IPS-NIHi11 (cell line): ENCODE data around the gene TOMM7.

Source experiments
- DNase-seq: peaks from one replicate; pipeline ENCODE4 v3.0.0; 2012; ENCODE audit warnings: mixed read lengths, low spot score

The TOMM7 gene

DNA sequence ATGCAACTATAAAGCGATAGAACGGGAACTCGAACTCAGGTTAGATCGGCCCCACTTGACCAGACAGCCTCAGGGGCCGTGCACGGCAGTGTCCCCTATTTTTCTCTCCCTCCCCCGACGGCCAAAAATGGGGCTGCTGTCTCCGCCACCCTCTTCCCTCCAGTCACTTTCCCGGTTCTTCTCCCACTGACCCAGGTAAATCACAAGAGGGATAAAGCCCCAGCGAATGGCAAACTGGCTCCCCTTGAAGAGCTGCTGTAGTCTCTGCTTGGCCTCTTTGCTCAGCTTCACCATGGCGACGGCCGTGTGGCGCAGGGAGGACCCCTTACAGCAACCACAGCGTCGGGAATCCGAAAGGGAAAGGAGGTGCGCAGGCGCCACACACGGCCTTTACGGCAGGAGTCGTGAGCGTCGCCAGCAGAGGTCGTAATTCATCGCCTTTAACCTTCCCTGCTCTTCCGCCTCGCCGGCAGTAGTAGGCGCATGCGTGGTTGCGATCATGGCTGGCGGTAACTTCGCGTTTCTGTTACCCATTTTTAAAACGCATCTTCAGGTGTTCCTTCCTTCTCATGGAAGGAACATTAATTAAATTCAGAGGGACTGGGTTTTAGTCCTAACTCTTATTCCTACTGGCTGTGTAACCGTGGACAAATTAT lies at the start of gene TOMM7:
Gene TOMM7, minus strand, starts transcription at position 364 of the 656 bp plus-strand sequence. Its CDS starts 70 bp downstream, at position 294.
- DNase-seq: peak; percentile 98

DNA sequence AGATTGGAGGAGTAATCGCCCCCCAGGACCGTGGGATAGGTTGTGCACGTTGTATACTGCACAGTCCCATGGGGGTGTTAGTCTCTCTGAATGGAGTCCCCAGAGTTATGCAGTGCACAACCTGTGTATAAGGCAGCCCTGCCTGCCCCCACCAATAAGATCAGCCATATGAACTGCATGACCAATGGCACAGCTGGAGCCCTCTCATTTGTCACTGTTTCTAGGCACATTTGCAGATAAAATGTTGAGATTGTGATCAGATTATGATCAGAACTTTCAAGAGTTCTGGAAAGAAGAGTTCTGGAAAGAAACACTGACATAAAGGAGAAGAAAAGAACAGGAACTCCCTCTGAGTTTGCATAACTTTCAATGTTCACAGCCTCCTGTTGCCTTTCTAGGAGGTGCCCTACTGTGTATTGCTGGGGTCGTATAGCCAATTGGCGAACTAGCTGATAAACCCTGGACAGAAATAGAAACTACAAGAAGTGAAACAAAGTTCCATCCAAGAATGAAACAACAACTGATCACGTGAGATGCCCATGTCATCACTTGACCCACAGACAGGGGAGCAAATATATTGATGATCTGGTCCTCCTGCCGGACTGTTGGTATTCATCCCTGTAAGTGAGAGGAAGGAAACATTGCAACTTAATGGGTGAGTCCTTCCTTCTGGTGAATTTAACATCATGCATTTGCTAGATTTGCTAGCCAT lies 49.6 kb upstream of the TOMM7 start:
- DNase-seq: no peak

DNA sequence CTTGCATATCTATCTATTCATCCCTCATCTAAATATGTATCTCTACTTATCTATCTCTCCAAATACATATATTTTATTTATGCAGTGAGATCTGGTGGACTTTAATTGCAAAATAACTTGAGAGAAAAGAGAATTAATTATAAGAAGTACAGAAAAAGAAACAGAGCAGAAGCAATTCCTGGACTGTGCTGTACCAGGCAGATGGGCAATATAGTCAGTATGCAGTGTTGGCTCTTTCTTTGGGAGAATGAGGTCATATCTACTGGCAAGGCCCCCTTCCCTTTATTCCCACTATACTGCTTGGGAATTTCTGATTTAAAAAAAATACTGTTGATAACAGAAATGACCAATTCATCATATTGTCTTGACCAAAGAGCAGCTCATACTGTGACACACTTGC lies 49.0 kb upstream of the TOMM7 start:
- no peak for DNase-seq

DNA sequence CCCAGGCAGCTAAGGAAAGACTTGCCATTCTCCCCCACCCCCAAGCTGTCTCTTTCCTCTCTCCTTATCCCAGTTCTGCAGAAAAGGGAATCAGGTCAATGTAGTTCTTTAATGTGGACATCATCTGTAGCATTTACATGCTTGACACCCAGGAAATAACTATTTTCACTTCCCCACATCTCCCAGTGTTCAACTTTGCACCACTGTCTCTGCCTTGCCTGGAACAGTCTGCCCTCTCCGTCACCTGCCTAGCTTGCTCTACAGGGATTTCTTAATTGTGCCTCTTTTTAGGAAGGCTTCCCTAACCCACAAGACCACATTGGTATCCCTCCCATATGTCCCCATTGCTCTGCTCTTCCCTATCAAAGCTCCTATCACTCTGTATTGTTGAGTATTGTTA lies 45.9 kb upstream of the TOMM7 start:
- DNase-seq: no peak

DNA sequence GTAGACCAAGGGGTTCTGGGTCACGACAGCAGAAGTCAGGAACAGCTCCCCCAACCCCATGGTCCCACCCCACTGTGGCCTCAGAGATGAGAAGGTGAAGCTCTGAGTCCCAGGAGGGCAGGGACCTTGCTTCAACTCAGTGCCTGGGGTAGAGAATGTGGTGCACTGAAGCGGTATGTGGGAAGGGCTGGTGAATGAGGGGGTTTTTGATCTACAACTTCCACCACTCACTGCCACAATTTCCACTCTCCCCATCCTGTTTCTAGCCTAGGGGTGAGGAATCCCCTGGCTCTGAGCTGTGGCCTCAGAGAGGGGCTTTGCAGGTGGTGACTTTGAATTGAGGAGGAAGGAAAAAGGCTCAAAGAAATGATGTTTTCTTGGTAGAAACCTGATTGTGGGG lies 44.9 kb upstream of the TOMM7 start:
- DNase-seq: no peak

DNA sequence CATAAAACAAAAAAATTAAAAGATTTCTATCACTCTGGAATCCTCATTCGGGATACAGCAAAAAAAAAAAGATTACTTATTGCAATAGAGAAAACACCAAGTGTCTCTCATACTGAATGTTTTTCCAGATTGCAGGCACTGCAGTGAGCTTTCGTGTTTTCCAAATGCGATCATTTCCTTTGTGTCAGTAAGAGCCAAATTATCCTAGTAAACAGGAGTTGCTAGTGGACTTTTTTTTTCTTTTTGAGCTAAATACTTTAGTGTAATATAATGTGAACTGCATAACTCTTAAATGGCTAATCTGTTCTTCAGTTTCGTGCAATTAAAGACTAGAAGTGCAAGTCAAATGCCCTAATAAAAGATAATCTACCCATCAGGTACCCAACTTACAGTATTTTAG lies 44.4 kb upstream of the TOMM7 start:
- no peak for DNase-seq

DNA sequence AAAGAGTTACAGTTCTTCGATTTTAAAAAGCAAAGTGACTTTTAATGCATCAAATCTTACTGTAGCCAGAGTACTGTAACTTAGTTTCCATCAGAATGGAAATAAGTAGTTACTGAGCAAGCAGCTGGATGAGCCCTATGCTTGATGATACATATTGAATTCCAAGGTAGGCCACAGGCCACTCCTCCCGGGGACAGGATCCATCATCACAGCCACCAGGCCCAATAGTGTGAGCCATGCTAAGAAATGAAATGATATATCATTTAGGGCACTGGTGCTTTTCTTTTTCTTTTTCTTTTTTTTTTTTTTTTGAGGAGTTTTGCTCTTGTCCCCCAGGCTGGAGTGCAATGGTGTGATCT lies 42.9 kb upstream of the TOMM7 start:
- DNase-seq: no peak

DNA sequence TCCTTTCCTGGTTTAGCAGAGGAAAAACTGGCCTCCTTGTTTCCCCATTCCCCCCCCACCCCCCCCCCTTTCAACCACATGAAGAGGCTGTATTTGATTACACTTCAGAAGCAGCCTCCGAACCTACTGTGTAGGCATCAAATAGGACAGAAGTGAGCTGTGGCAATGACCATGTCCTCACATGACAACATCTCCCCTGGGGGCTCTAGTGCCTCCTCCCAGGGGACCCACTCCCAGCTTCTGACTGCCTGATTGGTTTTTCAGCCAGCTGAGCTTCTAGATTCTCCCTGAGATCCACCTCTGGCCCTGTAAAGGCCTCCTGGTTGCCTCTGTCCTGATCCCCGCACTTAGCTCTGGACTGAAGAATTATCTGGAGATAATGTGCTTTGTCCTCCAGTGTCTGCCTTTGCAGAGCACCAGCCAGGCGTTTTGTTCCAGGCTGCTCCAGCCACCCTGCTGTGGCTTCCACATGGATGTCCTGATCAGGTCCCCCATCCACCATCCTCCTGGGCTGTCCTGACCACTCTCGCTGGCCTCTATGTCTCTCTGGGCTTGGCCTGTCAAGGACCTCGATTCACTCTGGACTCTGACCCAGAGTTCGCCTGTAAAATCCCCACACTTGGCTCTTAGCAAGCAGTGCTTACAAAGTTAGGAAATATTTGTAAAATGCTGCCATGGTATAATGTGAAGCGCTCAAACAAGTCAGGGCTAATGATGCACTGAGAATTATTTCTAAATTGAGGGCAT lies 42.4 kb upstream of the TOMM7 start:
- DNase-seq: no peak

DNA sequence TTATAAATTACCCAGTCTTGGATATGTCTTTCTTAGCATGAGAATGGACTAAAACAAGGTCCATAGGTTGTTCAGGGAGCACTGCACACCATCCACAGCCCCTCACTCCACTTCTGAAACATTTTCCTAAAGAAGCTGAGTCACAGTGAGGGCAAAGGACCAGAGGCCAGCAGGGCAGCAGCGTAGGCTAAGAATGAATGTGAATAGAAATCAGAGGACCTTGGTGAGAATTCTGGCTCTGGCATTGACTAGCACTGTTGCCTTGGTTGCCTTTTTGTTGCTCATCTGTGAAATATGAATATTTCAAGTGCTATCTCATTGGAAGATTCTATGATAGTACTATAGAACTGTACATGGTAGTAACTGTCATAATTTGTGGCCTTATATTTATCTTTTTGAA lies 41.7 kb upstream of the TOMM7 start:
- DNase-seq: no peak

DNA sequence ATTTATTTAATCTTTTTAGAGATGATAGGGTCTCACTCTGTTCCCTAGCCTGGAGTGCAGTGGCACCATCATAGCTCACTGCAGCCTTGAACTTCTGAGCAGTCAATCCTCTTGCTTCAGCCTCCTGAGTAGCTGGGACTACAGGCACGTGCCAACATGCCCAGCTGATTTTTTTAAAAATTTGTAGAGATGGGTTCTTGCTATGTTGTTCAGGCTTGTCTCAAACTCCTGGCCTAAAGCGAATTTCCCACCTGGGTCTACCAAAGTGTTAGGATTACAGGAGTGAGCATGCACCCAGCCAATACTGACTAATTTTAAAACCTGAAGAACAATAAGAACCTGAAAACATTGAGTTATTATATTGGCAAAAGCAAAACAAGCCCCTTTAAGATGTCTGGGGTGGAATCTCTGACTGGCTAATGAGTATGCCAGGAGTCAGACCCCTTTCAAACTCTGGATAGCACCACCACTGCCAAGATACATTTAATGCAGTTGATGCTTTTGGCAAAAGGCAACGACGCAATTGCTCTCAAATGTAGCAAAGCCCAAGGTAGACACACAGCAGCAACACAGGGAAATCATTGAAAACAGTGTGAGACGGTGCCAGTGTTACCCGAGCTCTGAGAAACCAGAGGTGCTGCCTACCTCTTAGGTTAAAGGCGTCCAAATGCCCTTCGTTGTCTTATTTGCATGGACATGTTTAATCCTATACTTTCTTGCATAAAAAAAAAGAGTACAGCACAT lies 40.7 kb upstream of the TOMM7 start:
- no peak for DNase-seq

DNA sequence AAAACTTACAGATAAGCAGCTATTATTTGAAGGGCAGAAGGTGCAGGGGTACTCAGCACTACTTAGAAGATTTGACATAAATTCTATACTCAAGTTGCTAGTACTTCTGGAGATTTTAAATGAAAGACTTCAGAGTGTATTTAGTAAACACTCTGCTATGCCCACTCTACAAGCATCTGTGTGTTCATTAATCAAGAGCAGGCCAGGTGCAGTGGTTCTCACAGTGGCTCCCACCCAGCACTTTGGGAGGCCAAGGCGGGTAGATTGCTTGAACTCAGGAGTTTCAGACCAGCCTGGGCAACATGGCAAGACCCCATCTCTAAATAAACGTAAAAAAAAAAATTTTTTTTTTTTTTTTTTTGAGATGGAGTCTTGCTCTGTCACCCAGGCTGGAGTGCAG lies 38.9 kb upstream of the TOMM7 start:
- no peak for DNase-seq

DNA sequence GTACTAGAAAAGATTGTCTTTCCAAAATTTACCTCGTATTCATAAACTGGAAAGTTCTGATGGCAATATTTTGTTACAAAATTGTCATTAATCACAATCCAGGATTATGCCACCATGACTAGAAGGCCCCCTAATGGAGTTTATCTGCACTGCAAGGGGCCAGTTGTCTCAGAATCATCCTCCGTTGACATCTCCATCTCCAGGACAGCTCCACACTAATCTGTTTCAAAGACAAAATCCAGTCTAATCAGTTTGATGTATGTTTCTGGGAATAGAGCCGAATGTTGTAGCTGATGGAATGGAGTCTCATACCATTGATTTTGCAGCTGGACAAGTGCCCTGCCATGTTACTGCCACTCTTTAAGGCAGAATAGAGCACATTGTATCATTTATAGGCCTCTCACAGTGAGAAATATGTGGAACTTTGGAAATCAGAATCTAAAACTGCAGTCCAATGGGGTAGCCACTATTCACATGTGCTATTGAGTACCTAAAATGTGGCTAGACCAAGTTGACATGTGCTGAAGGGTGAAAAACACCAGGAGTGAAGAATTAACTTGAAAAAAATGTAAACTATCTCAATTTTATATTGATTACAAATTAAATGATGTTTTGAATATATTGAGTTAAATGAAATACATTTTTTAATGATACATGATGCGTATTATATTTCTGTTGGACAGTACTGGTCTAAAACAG lies 38.3 kb upstream of the TOMM7 start:
- peak; percentile 30 for DNase-seq

DNA sequence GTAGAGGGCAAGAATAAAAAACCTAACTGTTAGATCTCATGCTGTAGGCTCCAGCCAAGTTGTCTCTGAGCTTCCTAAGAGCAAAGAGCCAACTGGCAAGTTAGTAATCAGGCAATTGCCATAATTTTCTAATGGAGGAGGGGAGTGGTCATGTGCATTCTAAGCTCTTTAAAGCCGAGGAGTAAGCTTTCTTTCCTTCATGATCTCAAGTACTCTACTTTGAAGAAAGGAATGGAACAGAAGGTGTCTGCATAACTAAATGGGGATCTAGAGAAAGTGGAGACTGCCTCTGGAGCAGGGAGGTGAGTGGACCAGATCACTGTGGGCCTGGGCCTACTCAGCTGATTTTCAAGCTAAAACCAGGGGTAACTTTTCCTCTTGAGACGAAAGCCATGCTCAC lies 37.7 kb upstream of the TOMM7 start:
- no peak for DNase-seq

DNA sequence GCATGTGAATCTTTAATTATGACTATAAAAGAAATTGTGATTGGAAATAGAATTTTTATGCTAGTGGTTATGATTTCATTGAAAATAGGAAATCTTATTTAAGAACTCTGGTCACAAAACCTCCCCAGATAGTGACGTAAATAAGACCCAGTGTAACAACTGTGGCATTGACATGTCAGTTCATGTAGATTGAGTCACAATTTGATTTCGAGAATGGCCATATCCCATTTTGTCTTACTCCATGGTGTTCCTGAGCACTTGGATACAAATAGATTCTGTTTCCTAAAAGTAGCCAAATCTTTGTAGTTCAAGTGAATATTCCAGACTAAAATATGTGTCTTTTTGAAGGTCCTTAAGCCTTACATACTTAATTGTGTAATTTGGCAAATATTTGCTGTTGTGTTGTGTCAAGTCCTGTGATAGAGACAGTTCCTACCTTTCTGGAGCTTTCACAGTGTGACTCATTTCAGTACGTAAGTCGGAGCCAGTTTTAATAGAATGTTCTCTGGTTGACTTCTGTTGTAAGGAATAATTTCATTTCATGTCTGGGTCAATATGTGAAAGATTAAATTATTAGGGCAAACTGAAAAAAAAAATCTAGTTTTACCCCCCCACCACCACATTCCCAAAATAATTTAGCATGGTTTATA lies 37.1 kb upstream of the TOMM7 start:
- no peak for DNase-seq

DNA sequence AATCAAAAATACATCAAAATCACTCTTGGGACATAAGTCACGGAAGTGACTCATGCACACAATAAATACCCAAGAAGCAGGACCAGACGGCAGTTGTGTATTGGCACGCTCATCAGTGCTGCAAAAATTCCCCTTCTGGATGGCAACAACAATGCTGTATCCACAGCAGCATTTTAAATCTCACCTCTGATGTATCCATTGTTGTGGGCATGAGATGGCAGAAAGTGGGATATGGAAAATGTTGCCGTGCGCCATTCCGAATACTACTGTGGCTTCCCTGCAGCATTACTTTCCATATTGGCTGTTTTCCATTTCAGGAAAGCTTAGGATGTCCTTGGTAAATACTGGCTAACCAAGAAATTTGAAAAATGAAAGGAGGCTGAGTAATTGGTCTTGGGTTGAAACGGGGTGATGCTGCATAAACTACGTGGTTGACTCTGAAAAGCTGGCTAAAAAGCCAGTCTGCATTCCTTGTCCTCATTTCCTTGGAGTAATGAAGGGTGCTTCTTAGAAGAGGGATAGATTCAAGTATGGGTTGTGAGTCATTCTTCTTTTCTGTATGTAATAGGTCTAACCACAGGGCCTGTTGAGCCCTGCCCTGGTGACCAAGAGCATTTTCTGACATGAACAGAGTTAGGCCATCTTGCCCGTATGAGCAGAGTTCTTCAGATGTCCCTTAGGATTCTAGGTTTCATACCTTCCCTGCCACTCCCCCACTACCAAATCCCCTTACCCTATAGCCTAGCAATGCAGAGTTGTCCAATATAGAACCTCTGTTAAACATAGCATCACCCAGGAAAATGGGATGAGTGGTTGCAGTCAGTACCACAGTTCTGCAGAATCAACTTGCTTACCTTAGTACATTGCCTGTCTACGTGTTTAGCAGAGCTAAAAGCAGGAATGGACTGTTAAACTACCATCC lies 36.3 kb upstream of the TOMM7 start:
- DNase-seq: no peak

DNA sequence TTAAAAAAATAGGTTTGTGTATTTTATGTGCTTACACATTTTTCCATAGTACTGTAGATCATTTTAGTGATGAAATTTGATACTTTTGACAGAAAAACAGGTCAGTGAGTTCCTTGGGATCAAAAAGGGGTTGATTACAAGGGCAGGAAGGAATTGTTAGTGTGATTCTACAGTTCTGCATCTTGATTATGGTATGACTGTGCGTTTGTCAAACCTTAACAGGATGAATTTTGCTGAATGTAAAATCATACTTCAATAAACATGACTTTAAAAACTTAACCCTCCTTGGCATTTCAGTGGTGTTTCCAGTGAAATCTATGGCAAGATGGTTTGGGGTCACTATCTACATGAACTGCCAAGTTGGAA lies 35.6 kb upstream of the TOMM7 start:
- no peak for DNase-seq

DNA sequence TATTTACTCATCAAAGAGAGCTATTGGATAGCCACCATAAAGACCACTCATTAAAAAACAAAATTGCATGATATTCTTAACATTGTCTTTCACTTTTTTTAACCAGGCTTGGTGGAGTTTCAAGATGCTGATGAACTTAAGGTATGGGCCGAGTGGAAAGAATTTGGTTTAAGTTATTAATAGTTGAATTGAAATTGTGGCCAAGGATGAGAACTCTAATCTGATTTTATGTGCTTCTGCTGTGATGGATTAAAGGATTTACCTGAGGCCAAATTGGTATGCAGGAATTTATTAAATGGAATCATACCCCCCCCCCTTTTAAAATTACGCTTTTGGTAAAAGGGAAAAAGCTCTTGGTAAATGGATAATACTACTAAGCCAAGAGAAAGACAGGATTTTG lies 33.8 kb upstream of the TOMM7 start:
- no peak for DNase-seq

DNA sequence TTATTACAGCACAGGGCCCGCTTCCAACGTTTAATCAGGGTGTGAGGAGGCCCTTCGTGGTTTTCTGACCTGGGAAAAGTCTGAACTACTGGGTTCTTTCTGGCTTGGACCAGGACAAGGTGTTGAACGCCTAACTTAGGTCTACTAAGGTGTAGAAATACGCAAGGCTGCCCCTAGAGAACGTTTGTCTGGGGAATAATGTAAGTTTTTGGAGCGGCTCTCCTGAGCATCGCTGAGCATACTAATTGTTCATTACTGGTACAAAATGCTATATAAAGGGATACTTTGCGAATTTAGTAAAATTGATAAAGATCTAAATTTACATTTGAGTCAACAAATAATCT lies 32.4 kb upstream of the TOMM7 start:
- no peak for DNase-seq

DNA sequence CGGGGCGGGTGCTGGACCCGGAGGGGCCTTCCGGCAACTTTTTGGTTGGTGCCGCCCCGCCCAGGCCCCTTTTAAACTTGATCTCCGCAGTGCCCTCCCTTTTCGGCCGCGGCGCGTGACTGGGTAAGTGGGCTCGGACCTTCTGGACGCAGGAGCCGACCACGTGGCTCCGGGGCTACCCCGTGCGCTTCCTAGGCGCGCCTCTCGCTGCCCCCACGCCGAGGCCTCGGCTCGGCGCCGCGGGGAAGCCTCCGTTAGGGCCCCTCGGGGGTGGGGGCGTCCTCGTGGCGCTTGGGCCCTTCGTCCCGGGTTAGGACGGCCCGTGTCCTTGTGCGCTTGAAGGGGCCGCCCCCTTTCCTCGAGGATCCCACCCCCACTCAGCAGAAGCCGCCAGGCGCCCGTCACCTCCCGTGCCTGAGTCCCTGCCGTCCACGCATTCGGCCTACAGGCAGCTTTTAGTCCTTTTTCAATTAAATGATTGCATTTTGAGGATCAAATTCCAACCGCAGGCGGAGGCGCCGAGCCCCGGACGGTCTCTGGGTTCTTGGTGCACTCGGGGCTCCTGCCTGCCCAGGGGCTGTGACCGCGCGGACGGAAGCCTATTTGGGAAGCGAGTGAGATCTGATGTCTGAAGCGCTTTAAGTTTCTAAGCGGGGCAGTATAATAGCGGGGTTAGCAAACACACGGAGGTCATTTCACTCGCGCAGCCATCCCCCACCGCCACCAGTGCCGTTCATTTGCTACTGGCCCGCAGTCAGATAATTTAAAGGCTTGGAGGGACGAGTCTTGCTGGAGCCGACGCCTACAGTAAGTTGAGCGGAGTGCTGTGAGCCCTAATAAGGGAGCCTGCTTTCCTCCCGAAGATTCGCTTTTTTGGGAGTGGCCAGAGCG lies 31.8 kb upstream of the TOMM7 start:
- DNase-seq: peak; percentile 96
